Measurements from ENCODE around the gene TMEM175.

The TMEM175 gene

DNA sequence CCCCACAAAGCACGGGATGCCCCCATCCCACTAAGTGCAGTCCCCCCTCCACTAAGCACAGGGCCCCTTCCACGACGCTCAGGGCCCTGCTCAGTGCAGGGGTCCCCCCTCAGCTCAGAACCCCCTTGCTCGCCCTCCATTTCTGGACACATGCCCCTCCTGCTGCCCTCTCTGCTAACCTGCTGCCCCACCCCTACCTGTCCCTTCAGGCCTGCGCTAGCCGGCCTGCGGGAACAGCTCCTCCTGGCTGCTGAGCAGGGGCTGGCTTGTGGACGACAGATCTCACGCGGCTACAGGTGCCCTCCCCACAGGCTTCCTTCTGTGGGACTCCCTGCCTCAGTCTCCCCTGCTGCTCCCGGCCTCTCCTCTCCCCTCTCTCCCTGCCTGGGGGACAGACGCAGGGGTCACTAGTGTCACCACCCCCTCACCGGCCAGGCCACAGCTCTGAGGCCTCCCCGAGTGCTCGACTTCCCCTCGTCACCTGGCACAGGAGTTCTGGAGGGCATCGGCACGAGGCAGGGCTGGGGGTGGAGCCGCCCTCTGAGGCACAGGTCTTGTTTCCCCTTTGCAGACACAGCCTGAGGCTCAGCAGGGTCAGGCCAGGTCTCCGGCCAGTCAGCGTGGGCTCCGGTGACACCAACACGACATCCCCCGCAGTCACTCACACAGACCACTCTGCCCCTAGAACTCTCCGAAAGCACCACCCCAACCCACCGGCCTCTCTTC lies 21.7 kb upstream of the TMEM175 start:
- DNase-seq (ENCODE audit: extremely low read depth, insufficient read length), result no peak
- no peaks in the 10 kb centered on the region for H3K27me3 ChIP-seq (replicated peaks; ENCODE audit: control insufficient read depth, insufficient read depth, low read length)
- peaks cover 37% of the 10 kb centered on the region for H3K36me3 ChIP-seq (ENCODE audit: control insufficient read depth, insufficient read depth, low read length)
- TF ChIP-seq CTCF (IDR thresholded peaks at IDR 0.05; ENCODE audit: insufficient read depth, low read length, poor library complexity, severe bottlenecking), result no peak
- no peak overlapping the region for H3K4me3 ChIP-seq (replicated peaks; ENCODE audit: low read depth, low read length)

- peaks cover 33% of the 10 kb centered on the region for H3K36me3 ChIP-seq (ENCODE audit: control insufficient read depth, insufficient read depth, low read length)
- no peak for TF ChIP-seq CTCF (IDR thresholded peaks at IDR 0.05; ENCODE audit: insufficient read depth, low read length, poor library complexity, severe bottlenecking)
Measured at GRCh38 chr4:911221-911751, 21.0 kb upstream of the TMEM175 start.

DNA sequence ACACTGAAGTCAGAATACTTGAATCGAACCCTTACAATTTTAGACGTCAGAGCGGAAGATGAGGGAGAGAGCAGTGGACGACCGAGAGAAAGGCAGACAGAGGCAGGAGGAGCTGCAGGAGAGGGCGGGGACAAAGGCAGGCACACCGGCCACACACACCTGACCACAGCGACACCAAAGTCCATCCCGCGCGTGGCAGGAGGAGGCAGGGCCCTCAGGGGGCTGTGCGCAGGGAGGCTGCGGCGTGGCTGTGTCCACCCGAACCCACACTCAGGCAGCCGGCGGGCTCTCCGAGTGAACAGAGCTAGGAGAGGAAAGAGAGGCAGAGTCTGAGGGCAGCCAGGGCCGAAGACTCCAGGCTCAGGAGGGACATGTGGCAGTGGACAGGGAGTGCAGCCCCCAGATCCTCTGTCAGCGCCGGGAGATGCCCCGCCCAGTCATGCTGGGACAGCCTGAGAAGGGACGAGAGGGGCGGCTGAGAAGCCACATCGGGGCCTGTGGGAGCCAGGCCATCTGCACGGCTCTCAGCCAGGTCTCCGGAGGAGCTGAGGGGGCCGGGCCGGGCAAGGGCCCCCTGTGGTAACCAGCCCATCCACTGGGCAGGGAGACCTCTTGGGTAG lies 20.3 kb upstream of the TMEM175 start:
- DNase-seq (ENCODE audit: extremely low read depth, insufficient read length), result no peak
- TF ChIP-seq CTCF (IDR thresholded peaks at IDR 0.05; ENCODE audit: insufficient read depth, low read length, poor library complexity, severe bottlenecking), result no peak
- no peak overlapping the region for H3K4me3 ChIP-seq (replicated peaks; ENCODE audit: low read depth, low read length)
- H3K27me3 ChIP-seq (replicated peaks; ENCODE audit: control insufficient read depth, insufficient read depth, low read length), result no peaks in the 10 kb centered on the region
- peaks cover 30% of the 10 kb centered on the region for H3K36me3 ChIP-seq (ENCODE audit: control insufficient read depth, insufficient read depth, low read length)

More at GRCh38 chr4:911221-911751, 21.0 kb upstream of the TMEM175 start:
- Histone ChIP-seq H3K4me3 (replicated peaks; ENCODE audit: low read depth, low read length) (no peak overlapping the region), H3K27me3 (replicated peaks; ENCODE audit: control insufficient read depth, insufficient read depth, low read length) (no peaks in the 10 kb centered on the region)
- no peak for DNase-seq (ENCODE audit: extremely low read depth, insufficient read length)

DNA sequence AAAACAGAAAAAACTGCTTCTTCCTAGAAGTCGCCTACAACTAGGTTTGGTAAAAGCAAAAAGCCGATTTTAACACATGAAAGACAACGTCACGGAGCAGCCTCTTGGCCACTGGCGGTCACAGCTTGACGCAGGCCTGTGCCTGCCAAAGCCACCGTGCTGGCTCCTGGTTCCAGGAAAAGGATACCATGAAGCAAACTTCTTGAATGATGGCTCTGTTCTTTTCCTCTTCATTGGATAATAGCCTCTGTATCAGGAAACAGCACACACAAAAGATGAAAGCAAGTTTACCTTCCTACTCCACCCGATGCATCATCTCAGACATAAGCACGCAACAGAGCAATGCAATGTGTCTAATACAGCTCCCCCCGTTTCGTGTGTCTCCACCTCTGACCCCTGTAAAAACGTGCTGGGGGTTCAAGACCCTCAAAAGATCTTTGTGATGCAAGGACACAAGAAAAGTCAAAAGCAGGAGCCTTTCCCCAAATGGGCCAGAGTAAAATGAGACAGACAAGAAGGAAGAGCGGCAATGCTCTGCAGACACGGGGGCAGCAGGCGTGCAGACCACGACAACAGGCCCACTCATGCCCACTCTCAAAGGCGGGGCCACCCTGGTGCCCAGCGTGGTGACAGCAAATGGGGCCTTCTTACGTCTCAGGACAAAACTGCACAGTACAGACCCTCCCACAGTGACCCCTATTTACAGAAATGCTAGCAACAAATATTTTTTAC lies 19.5 kb upstream of the TMEM175 start:
- DNase-seq (ENCODE audit: extremely low read depth, insufficient read length), result no peak
- Histone ChIP-seq H3K36me3 (ENCODE audit: control insufficient read depth, insufficient read depth, low read length) (peaks cover 30% of the 10 kb centered on the region), H3K4me3 (replicated peaks; ENCODE audit: low read depth, low read length) (no peak overlapping the region), H3K27me3 (replicated peaks; ENCODE audit: control insufficient read depth, insufficient read depth, low read length) (no peaks in the 10 kb centered on the region)
- no peak for TF ChIP-seq CTCF (IDR thresholded peaks at IDR 0.05; ENCODE audit: insufficient read depth, low read length, poor library complexity, severe bottlenecking)

- no peak overlapping the region for H3K4me3 ChIP-seq (replicated peaks; ENCODE audit: low read depth, low read length)
- no peaks in the 10 kb centered on the region for H3K27me3 ChIP-seq (replicated peaks; ENCODE audit: control insufficient read depth, insufficient read depth, low read length)
- H3K36me3 ChIP-seq (ENCODE audit: control insufficient read depth, insufficient read depth, low read length), result peaks cover 30% of the 10 kb centered on the region
- no peak for DNase-seq (ENCODE audit: extremely low read depth, insufficient read length)
- no peak for TF ChIP-seq CTCF (IDR thresholded peaks at IDR 0.05; ENCODE audit: insufficient read depth, low read length, poor library complexity, severe bottlenecking)
Measured at GRCh38 chr4:913280-913618, 19.0 kb upstream of the TMEM175 start.

All from GM06990 (cell line).